HUDEP-2 (cell line): ENCODE data around the gene KDM2A.
A peak's percentile ranks its signal among the peaks of the same experiment; 100 is the strongest.
"Not testable (repeated sequence)": the region's sequence is repeated elsewhere in the genome, so short reads cannot be mapped to it uniquely, and the experiment has no call there.

Experiments used
- DNase-seq, 76 experiments: peaks; one replicate each; lab custom pipeline; 2025; ENCODE audit not compliant: unreplicated experiment in 76 of 76; lab: John Stamatoyannopoulos, UW

KDM2A gene

DNA sequence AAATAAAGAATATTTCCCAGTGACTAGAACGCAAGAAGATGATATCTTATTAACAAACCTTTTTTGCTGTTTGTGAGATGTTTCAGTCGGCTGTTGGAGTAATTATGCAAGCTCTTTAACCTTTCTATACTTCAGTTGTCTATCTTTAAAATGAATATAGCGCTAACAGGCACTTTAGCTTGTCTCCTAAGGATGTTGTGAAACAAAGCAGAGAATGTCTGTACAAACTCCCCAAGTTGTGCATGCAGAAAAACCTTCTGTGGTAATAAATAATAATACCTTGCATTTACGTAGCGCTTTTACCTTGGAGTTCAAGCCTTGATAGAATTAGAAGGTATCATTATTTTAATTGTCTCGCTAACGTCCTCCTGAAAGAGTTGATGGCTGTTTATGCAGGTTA lies 1.9 kb upstream of the KDM2A start:
- no peak for DNase-seq

GRCh38 chr11:67117672-67118180 lies 1.3 kb upstream of the KDM2A start:
- peak in 1 of 76 experiments; percentile 36 for DNase-seq

- DNase-seq: peak in 13 of 76 experiments; percentile 3 to 86 (median 26)
These were observed 789 bp upstream of the KDM2A start for GRCh38 chr11:67118181-67118766.

- peak in 4 of 76 experiments; percentile 5 to 30 (median 10) for DNase-seq
These were observed 725 bp downstream of the KDM2A start for GRCh38 chr11:67119585-67120391.

GRCh38 chr11:67120456-67120855 lies 1.4 kb downstream of the KDM2A start:
- DNase-seq: no peak

DNA sequence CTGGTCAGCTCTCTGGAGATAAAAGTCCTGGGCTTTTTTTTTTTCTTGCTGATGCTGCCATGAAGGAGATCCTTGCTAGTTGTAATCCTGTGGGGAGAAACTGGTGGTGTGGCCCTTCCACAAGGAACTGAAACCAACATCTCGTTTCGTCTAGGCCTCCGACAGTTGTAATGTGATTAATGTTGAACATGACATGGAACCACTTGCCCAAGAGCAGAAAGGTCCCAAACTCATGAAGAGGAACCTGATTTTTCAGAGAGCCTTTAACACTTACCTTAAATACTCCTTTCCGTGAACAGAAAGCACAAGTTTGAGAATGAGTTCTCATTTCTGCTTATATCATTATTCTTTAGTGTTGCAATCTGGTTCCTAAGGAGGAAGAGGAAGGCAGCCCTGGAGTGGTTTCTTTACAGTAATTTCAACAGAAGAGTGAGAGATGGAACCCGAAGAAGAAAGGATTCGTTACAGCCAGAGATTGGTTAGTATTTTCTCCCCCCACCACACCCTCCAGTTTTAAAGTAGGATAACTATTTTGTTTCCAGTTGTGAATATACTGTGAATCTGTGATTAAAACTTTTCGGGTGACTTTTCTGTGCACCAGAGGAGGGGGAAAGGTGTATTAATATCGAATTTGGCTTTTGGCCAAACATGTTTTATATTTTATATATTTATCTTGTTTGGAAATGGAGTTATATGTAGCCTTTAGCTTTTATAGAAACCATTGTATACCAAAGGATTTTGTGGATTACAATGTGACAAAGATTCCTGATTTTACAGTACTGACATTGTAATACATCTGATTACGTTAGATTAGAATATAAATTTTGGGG lies 2.0 kb downstream of the KDM2A start:
- DNase-seq: peak in 2 of 76 experiments; percentile 7 to 9

GRCh38 chr11:67123801-67124200 lies 4.7 kb downstream of the KDM2A start:
- DNase-seq: not testable (repeated sequence)

DNA sequence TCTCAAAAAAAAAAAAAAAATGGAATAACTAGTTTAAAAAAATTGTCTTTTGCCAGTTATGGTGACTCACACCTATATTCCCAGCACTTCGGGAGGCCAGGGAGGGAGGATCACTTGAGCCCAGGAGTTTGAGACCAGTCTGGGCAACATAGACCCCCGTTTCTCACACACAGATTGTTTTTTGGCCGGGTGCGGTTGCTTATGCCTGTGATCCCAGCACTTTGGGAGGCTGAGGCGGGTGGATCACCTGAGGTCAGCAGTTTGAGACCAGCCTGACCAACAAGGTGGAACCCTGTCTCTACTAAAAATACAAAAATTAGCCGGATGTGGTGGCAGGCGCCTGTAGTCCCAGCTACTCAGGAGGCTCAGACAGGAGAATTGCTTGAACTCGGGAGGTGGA lies 7.2 kb downstream of the KDM2A start:
- not testable (repeated sequence) for DNase-seq

- DNase-seq: no peak
These were observed 7.9 kb downstream of the KDM2A start for GRCh38 chr11:67126986-67127385.

GRCh38 chr11:67130861-67131260 lies 11.8 kb downstream of the KDM2A start:
- DNase-seq: not testable (repeated sequence)

- DNase-seq: no peak
These were observed 17.1 kb downstream of the KDM2A start for GRCh38 chr11:67136156-67136555.

- no peak for DNase-seq
These were observed 19.9 kb downstream of the KDM2A start for GRCh38 chr11:67138922-67139321.

DNA sequence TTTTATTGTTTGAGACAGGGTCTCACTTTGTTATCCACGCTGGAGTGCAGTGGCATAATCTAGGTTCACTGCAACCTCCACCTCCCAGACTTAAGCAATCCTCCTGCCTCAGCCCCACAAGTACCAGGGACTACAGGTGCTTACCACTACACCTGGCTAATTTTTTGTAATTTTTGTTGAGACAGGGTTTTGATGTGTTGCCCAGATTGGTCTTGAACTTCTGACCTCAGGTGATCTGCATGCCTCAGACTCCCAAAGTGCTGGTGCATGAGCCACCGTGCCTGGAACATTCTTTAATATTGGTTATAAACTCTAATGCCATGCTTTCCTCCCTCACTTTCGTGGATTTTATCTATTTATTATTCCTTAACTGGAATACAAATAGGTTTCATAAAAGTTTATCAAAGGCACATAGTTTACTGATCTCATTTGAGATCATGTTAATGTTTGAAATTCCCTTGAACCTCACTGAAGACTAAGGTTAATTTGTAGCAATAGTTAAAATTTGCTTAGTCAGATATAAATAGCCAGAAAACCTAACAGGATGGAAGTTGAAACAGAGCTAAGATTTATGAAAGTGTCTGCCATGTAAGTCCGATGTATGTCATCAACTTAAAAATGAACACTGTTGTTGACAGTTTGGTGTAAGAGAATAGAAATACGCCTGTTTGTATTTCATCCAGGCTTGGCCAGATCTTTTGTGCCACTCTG lies 27.6 kb downstream of the KDM2A start:
- no peak for DNase-seq

DNA sequence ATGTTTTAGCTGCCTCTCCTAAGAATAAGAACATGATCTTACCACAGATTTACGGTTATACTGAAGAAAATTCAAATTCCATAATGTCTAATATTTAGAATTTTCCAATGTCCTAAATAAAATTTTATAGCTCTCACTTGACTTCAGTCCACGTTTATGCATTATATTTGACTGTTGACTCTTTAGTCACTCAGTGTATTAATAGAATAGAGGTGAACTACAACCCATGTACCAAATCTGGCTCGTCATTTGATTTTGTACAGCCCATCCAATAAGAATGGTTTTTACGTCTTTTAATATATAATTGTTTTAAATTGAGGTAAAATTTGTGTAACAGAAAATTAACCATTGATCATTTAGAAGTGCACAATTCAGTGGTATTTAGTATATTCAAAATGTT lies 34.9 kb downstream of the KDM2A start:
- no peak for DNase-seq

- DNase-seq: no peak
These were observed 35.7 kb downstream of the KDM2A start for GRCh38 chr11:67154726-67155125.

DNA sequence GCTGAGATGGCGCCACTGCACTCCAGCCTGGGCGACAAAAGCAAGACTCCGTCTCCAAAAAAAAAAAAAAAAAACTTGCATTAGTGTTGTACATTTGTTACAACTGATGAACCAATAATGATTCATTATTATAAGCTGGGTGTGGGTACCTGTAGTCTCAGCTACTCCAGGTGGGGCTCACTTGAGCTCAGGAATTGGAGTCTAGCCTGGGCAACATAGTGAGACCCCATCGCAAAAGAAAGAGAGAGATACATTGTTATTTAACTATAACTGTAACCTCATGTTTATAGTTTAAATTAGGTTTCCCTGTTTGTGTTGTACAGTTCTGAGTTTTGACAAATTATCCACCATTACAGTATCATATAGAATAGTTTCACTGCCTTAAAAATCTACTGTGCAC lies 38.6 kb downstream of the KDM2A start:
- no peak for DNase-seq

GRCh38 chr11:67158221-67158620 lies 39.2 kb downstream of the KDM2A start:
- DNase-seq: no peak

DNA sequence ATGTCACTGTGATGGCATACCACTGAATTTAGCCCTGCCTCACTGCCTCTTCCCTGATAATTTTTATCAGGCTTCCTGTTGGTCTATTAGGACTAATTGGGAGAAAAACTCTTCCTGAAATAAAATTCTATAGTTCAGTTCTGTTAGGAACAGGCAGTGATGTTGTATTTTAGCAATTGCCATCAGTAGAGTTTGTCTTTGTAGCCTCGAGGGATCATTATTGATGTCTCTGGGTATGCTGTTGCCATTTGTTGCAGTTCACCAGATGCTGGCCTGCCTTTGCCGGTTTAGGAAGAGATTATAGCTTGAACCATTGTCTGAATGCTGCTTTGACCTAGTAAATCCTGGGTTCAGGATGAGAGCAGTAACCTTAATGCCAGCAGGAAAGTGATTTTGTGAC lies 41.0 kb downstream of the KDM2A start:
- no peak for DNase-seq

- DNase-seq: no peak
These were observed 42.1 kb downstream of the KDM2A start for GRCh38 chr11:67160872-67161783.

- DNase-seq: no peak
These were observed 43.9 kb downstream of the KDM2A start for GRCh38 chr11:67163006-67163405.
